GM12878 (cell line): ENCODE results near the gene ZNF45. TPM values are rescaled to one million over a fixed set of nuclear protein-coding genes. Genes with fewer than 3 reads are reported as not detected.

Experiments used
- ATAC-seq: fragments of 200-7000 bp; cut with Tn5 transposase; 3 replicates; pipeline ENCODE4 v1.9.1; 2020; ENCODE audit warnings: mild to moderate bottlenecking, moderate library complexity
- BruUV-seq: library from RNA; stranded (reverse); fragments of 400-500 nt; replicated peaks from 2 replicates; lab custom pipeline; 2021; lab: Mats Ljungman, UMichigan
- CTCF ChIA-PET: fragments of 300-600 bp; sonication (Branson Sonifier 250); formaldehyde crosslinking; extraction: SDS; loops from one replicate; lab custom pipeline; 2021; ENCODE audit warnings: inconsistent platforms; lab: Yijun Ruan, JAX
- POLR2A ChIA-PET: fragments of 350-600 bp; formaldehyde crosslinking; extraction: SDS; loops from one replicate; lab custom pipeline; 2021; ENCODE audit warnings: inconsistent platforms; lab: Charles Lee
- RAD21 ChIA-PET: fragments of 300-600 bp; sonication (Branson Sonifier 250); formaldehyde crosslinking; loops from one replicate; lab custom pipeline; 2023; ENCODE audit warnings: antibody characterized with exemption; ENCODE audit not compliant: unreplicated experiment; lab: Charles Lee
- SMC1A ChIA-PET: fragments of 300-600 bp; sonication (Branson Sonifier 250); formaldehyde crosslinking; loops from one replicate; lab custom pipeline; 2023; ENCODE audit not compliant: unreplicated experiment, uncharacterized antibody; lab: Charles Lee
- DNase-seq: peaks from one replicate; pipeline ENCODE4 v3.0.0-alpha.2; 2011; ENCODE audit warnings: low read depth, low spot score
- FAIRE-seq: peaks from 3 replicates; lab custom pipeline; 2011; peaks lifted over from hg19 to GRCh38; lab: Jason Lieb, UNC
- H2AFZ ChIP-seq: 2 replicates; pipeline ENCODE4 v1.6.0; 2011; ENCODE audit warnings: low read depth, low read length, control low read depth; ENCODE audit not compliant: control insufficient read depth
- H3K27ac ChIP-seq: 2 replicates; pipeline ENCODE4 v1.5.1; 2011; ENCODE audit warnings: control low read depth; ENCODE audit not compliant: control insufficient read depth, insufficient read depth
- H3K27me3 ChIP-seq, 2 experiments: replicated peaks in 1 of 2; 2 replicates each; pipeline versions ENCODE4 v1.6.0 to v1.6.1; 2011; ENCODE audit warnings: low read length in 1 of 2; ENCODE audit not compliant: control insufficient read depth in 2 of 2, insufficient read depth in 2 of 2
- H3K36me3 ChIP-seq, 2 experiments: 2 replicates each; pipeline ENCODE4 v1.5.1; 2011; ENCODE audit warnings: low read length in 1 of 2; ENCODE audit not compliant: control insufficient read depth in 2 of 2, insufficient read depth in 2 of 2
- H3K4me1 ChIP-seq: 2 replicates; pipeline ENCODE4 v1.6.1; 2011; ENCODE audit warnings: mild to moderate bottlenecking, low read length, moderate library complexity, mixed read lengths; ENCODE audit not compliant: control insufficient read depth, insufficient read depth
- H3K4me2 ChIP-seq: 2 replicates; pipeline ENCODE4 v1.6.0; 2011; ENCODE audit warnings: control low read depth; ENCODE audit not compliant: control insufficient read depth, insufficient read depth
- H3K4me3 ChIP-seq: fragments of 200-600 bp; sonication (generic); 2 replicates; pipeline ENCODE4 v1.5.1; 2016
- H3K79me2 ChIP-seq: 2 replicates; pipeline ENCODE4 v1.6.0; 2011; ENCODE audit warnings: low read length; ENCODE audit not compliant: control insufficient read depth, insufficient read depth
- H3K9ac ChIP-seq: 2 replicates; pipeline ENCODE4 v1.8.0; 2011; ENCODE audit warnings: low read length, control low read depth, mixed read lengths; ENCODE audit not compliant: control insufficient read depth, insufficient read depth
- H3K9me3 ChIP-seq: replicated peaks from 3 replicates; pipeline ENCODE4 v1.5.1; 2011; ENCODE audit warnings: mild to moderate bottlenecking, low read length; ENCODE audit not compliant: control insufficient read depth, insufficient read depth
- H4K20me1 ChIP-seq: 2 replicates; pipeline ENCODE4 v1.6.0; 2011; ENCODE audit not compliant: control insufficient read depth, insufficient read depth
- CEBPB ChIP-seq, 2 experiments: fragments of 150-350 bp in 1 of 2; IDR thresholded peaks; 2 replicates each; pipeline ENCODE4 v1.6.1; 2012 to 2014; ENCODE audit warnings: low read depth in 2 of 2, low read length in 2 of 2, borderline replicate concordance in 1 of 2, inconsistent platforms in 1 of 2
- CEBPZ ChIP-seq: fragments of 150-350 bp; IDR thresholded peaks from 2 replicates; pipeline ENCODE4 v1.6.1; 2016; ENCODE audit warnings: low read depth, low read length
- GABPA ChIP-seq: IDR thresholded peaks from 2 replicates; pipeline ENCODE4 v1.6.1; 2014; ENCODE audit warnings: antibody characterized with exemption, low read depth, mild to moderate bottlenecking, inconsistent platforms
- IKZF2 ChIP-seq, 2 experiments: fragments of 450-650 bp; IDR thresholded peaks; 2 replicates each; pipeline ENCODE4 v1.6.1; 2017; ENCODE audit warnings: mild to moderate bottlenecking in 2 of 2, moderate library complexity in 2 of 2
- MEF2A ChIP-seq: IDR thresholded peaks from 2 replicates; pipeline ENCODE4 v1.6.1; 2011; ENCODE audit warnings: low read depth, mild to moderate bottlenecking, low read length, moderate library complexity; ENCODE audit not compliant: insufficient read depth
- MLLT1 ChIP-seq: fragments of 450-650 bp; IDR thresholded peaks from 2 replicates; pipeline ENCODE4 v1.6.1; 2016; ENCODE audit warnings: mild to moderate bottlenecking
- MYC ChIP-seq: IDR thresholded peaks from 2 replicates; pipeline ENCODE4 v1.6.1; 2011; ENCODE audit warnings: mild to moderate bottlenecking, low read length, moderate library complexity, inconsistent platforms; ENCODE audit not compliant: insufficient read depth, insufficient replicate concordance, insufficient read length, severe bottlenecking
- NFXL1 ChIP-seq: fragments of 450-650 bp; IDR thresholded peaks from 2 replicates; pipeline ENCODE4 v1.6.1; 2017; ENCODE audit warnings: antibody characterized with exemption, mild to moderate bottlenecking, borderline replicate concordance
- POLR2AphosphoS5 ChIP-seq: IDR thresholded peaks from 2 replicates; pipeline ENCODE4 v1.6.1; 2011; ENCODE audit warnings: mild to moderate bottlenecking, low read length, inconsistent platforms
- SIN3A ChIP-seq: IDR thresholded peaks from 2 replicates; pipeline ENCODE4 v1.6.1; 2012; ENCODE audit warnings: low read depth, low read length, improper control_type of control experiment
- SREBF2 ChIP-seq: IDR thresholded peaks from 2 replicates; pipeline ENCODE4 v1.6.1; 2012; ENCODE audit warnings: mild to moderate bottlenecking, low read length
- SRF ChIP-seq, 2 experiments: IDR thresholded peaks; 2 replicates each; pipeline ENCODE4 v1.6.1; 2011; ENCODE audit warnings: low read depth in 2 of 2, low read length in 2 of 2, mild to moderate bottlenecking in 1 of 2, moderate library complexity in 1 of 2
- SUZ12 ChIP-seq: fragments of 200-600 bp; sonication (generic); IDR thresholded peaks from one replicate; pipeline ENCODE4 v1.6.1; 2018; ENCODE audit warnings: antibody characterized with exemption, mild to moderate bottlenecking; ENCODE audit not compliant: unreplicated experiment
- USF1 ChIP-seq: IDR thresholded peaks from 2 replicates; pipeline ENCODE4 v1.6.1; 2011; ENCODE audit warnings: borderline replicate concordance, low read depth, mild to moderate bottlenecking, moderate library complexity, mixed read lengths, low read length; ENCODE audit not compliant: insufficient read depth; ENCODE audit errors: extremely low read length
- WRNIP1 ChIP-seq: IDR thresholded peaks from 2 replicates; pipeline ENCODE4 v1.6.1; 2011; ENCODE audit warnings: low read depth, low read length, improper control_type of control experiment, borderline replicate concordance
- WGBS: methylation state at CpG from one replicate; pipeline ENCODE4 v1.1.6; 2016; ENCODE audit warnings: low lambda C conversion rate; ENCODE audit not compliant: insufficient replicate concordance, insufficient coverage; ENCODE audit errors: missing lambda C conversion rate; 5-methylcytosine and 5-hydroxymethylcytosine counted together
- in situ Hi-C: fragments of 300-500 bp; cut with MboI; formaldehyde crosslinking; loops from 9 replicates; pipeline ENCODE4 v1.14.3; 2018; ENCODE audit warnings: mixed read lengths
- intact Hi-C: fragments of 100-400 bp; cut with micrococcal nuclease; formaldehyde crosslinking; loops from one replicate; pipeline ENCODE4 v1.14.2; 2022; ENCODE audit not compliant: unreplicated experiment
- polyA plus RNA-seq, 11 experiments: library from polyadenylated mRNA; depleted of rRNA in 4 of 11; unstranded in 6 of 11; stranded (reverse) in 5 of 11; fragments of >200 nt; fragmentation: Nextera tagmentation in 4 of 11; fragmentation: Illumina TruSeq in 1 of 11; extraction: Ambion mirVana in 4 of 11; extraction: Trizol in 1 of 11; gene quantifications; 1 replicate in 1 of 11; 2 replicates in 10 of 11; pipeline versions ENCODE4 v1.2.1 to v1.2.3, GENCODE V29; 2011 to 2016; ENCODE audit warnings: inconsistent platforms in 2 of 11, missing spikeins in 2 of 11, low read depth in 1 of 11
- total RNA-seq, 4 experiments: library from RNA; depleted of rRNA in 3 of 4; stranded (reverse); fragments of >200 nt in 3 of 4; fragmentation: Illumina TruSeq in 1 of 4; extraction: Trizol in 1 of 4; gene quantifications; 2 replicates each; pipeline versions ENCODE4 v1.2.1 to v1.2.3, GENCODE V29; 2013 to 2021

ZNF45 gene
- total and polyA plus RNA-seq, 10 of the 15 experiments (the other 5 are each of a cell fraction or from before 2014, with no cell fraction given), result 4.2 to 23.1 (median 15.9) TPM

- TF ChIP-seq WRNIP1, result no peak
- no peak for TF ChIP-seq POLR2AphosphoS5
- TF ChIP-seq SREBF2, result no peak
- TF ChIP-seq NFXL1, result no peak
- TF ChIP-seq SIN3A, result no peak
Observed at GRCh38 chr19:43910884-43911283, 24.2 kb downstream of the ZNF45 start (continued).

- H4K20me1 ChIP-seq, result no peaks in the 10 kb centered on the region
- no peak overlapping the region for H3K4me3 ChIP-seq
- H3K27me3 ChIP-seq, result no peaks in the 10 kb centered on the region
- no TSS peak for BruUV-seq
- POLR2A ChIA-PET, result no interaction called here
- ATAC-seq (no peak), FAIRE-seq (no peak), DNase-seq (no peak)
- no peak overlapping the region for H3K9ac ChIP-seq
- in situ Hi-C loops, result no loop called here
- intact Hi-C loops, result no loop called here
- H3K36me3 ChIP-seq, result peaks cover 0 to 2% of the 10 kb centered on the region in 2 experiments; a peak in 2 of 4 replicates
- H3K4me1 ChIP-seq, result no peaks in the 10 kb centered on the region
- no peak overlapping the region for H3K27ac ChIP-seq
- CTCF ChIA-PET, result no interaction called here
- SMC1A ChIA-PET, result no interaction called here
- WGBS, result 64% methylated on average over 1 of the region's 1 CpG
- peaks cover 14% of the 10 kb centered on the region for H3K9me3 ChIP-seq
- no peak overlapping the region for H3K4me2 ChIP-seq
- RAD21 ChIA-PET, result no interaction called here
- no peak overlapping the region for H2AFZ ChIP-seq
- H3K79me2 ChIP-seq, result no peaks in the 10 kb centered on the region
- no peak for TF ChIP-seq MYC
- TF ChIP-seq SRF (IDR thresholded peaks at IDR 0.05; ENCODE audit: low read depth in 2 of 2, low read length in 2 of 2), result no peak
- TF ChIP-seq SUZ12, result no peak
- TF ChIP-seq MLLT1, result no peak
- TF ChIP-seq IKZF2 (IDR thresholded peaks at IDR 0.05), result no peak
- no peak for TF ChIP-seq USF1
- no peak for TF ChIP-seq MEF2A
- TF ChIP-seq CEBPZ, result no peak
- no peak for TF ChIP-seq SREBF2
- TF ChIP-seq CEBPB (IDR thresholded peaks at IDR 0.05; ENCODE audit: borderline replicate concordance in 1 of 2, low read depth in 2 of 2, low read length in 2 of 2), result no peak
- no peak for TF ChIP-seq GABPA
Observed at GRCh38 chr19:43908659-43909058, 26.4 kb downstream of the ZNF45 start.
